HEK293 (cell line): ENCODE data around the gene ACHE.

Source experiments
- GLI2 ChIP-seq: fragments of 450-650 bp; formaldehyde crosslinking; IDR thresholded peaks from 2 replicates; pipeline ENCODE4; 2017; ENCODE audit warnings: missing biosample characterization, missing genetic modification characterization, low read depth, borderline replicate concordance
- KLF1 ChIP-seq: fragments of 450-650 bp; formaldehyde crosslinking; IDR thresholded peaks from 2 replicates; pipeline ENCODE4 v1.5.1; 2016; ENCODE audit warnings: missing biosample characterization, missing genetic modification characterization
- KLF9 ChIP-seq: fragments of 450-650 bp; formaldehyde crosslinking; IDR thresholded peaks from 2 replicates; pipeline ENCODE4 v1.5.1; 2016; ENCODE audit warnings: missing biosample characterization, missing genetic modification characterization, low read depth
- MZF1 ChIP-seq: fragments of 450-650 bp; formaldehyde crosslinking; IDR thresholded peaks from 2 replicates; pipeline ENCODE4 v1.5.1; 2017; ENCODE audit warnings: missing biosample characterization, missing genetic modification characterization, borderline replicate concordance
- SETDB1 ChIP-seq: IDR thresholded peaks from one replicate; pipeline ENCODE4 v1.6.1; 2017; ENCODE audit warnings: mild to moderate bottlenecking, low read length, moderate library complexity, mixed read lengths; ENCODE audit not compliant: insufficient read length
- ZBTB8A ChIP-seq: fragments of 450-650 bp; formaldehyde crosslinking; IDR thresholded peaks from 2 replicates; pipeline ENCODE4 v1.5.1; 2016; ENCODE audit warnings: missing biosample characterization, missing genetic modification characterization
- ZNF266 ChIP-seq: fragments of 450-650 bp; formaldehyde crosslinking; IDR thresholded peaks from 2 replicates; pipeline ENCODE4 v1.5.1; 2016; ENCODE audit warnings: missing biosample characterization, missing genetic modification characterization, low read depth
- ZNF335 ChIP-seq: fragments of 450-650 bp; formaldehyde crosslinking; conservative IDR thresholded peaks from 2 replicates; pipeline ENCODE4 v1.5.1; 2016; ENCODE audit warnings: missing biosample characterization, missing genetic modification characterization
- ZNF341 ChIP-seq: fragments of 450-650 bp; formaldehyde crosslinking; IDR thresholded peaks from 2 replicates; pipeline ENCODE4; 2016; ENCODE audit warnings: low read depth, missing biosample characterization, missing genetic modification characterization
- ZNF350 ChIP-seq: fragments of 450-650 bp; formaldehyde crosslinking; IDR thresholded peaks from 2 replicates; pipeline ENCODE4 v1.5.0; 2017; ENCODE audit warnings: missing biosample characterization, mild to moderate bottlenecking, missing genetic modification characterization
- ZNF366 ChIP-seq: fragments of 450-650 bp; formaldehyde crosslinking; conservative IDR thresholded peaks from 2 replicates; pipeline ENCODE4 v1.5.1; 2016; ENCODE audit warnings: missing biosample characterization, missing genetic modification characterization
- ZNF624 ChIP-seq: fragments of 450-650 bp; formaldehyde crosslinking; IDR thresholded peaks from 2 replicates; pipeline ENCODE4 v1.5.1; 2017; ENCODE audit warnings: missing biosample characterization, missing genetic modification characterization
- ZNF658 ChIP-seq: fragments of 450-650 bp; formaldehyde crosslinking; IDR thresholded peaks from 2 replicates; pipeline ENCODE4; 2016; ENCODE audit warnings: missing biosample characterization, missing genetic modification characterization
- ZNF664 ChIP-seq: fragments of 450-650 bp; formaldehyde crosslinking; IDR thresholded peaks from 2 replicates; pipeline ENCODE4 v1.5.1; 2016; ENCODE audit warnings: missing biosample characterization, missing genetic modification characterization
- ZNF830 ChIP-seq: fragments of 450-650 bp; IDR thresholded peaks from 2 replicates; pipeline ENCODE4 v1.5.0; 2018; ENCODE audit warnings: missing biosample characterization, missing genetic modification characterization, low read depth, mild to moderate bottlenecking, moderate library complexity
- ZXDB ChIP-seq: fragments of 450-650 bp; formaldehyde crosslinking; IDR thresholded peaks from 2 replicates; pipeline ENCODE4 v1.5.1; 2016; ENCODE audit warnings: missing biosample characterization, missing genetic modification characterization
- TF ChIP-seq, protein P1 (sequence below): fragments of 450-650 bp; formaldehyde crosslinking; IDR thresholded peaks from 2 replicates; pipeline ENCODE4 v1.5.1; 2016; ENCODE audit warnings: missing biosample characterization, missing genetic modification characterization
- TF ChIP-seq, protein P2 (sequence below): fragments of 450-650 bp; formaldehyde crosslinking; IDR thresholded peaks from 2 replicates; pipeline ENCODE4 v1.5.1; 2016; ENCODE audit warnings: missing biosample characterization, missing genetic modification characterization
- TF ChIP-seq, protein P3 (sequence below): fragments of 450-650 bp; formaldehyde crosslinking; IDR thresholded peaks from 2 replicates; pipeline ENCODE4 v1.5.1; 2016; ENCODE audit warnings: missing biosample characterization, missing genetic modification characterization
- TF ChIP-seq, protein P4 (sequence below): fragments of 450-650 bp; formaldehyde crosslinking; IDR thresholded peaks from 2 replicates; pipeline ENCODE4 v1.5.1; 2016; ENCODE audit warnings: missing biosample characterization, missing genetic modification characterization
- TF ChIP-seq, protein P5 (sequence below): fragments of 450-650 bp; formaldehyde crosslinking; IDR thresholded peaks from 2 replicates; pipeline ENCODE4 v1.5.1; 2016; ENCODE audit warnings: missing biosample characterization, missing genetic modification characterization
- TF ChIP-seq, protein P6 (sequence below): fragments of 450-650 bp; formaldehyde crosslinking; IDR thresholded peaks from 2 replicates; pipeline ENCODE4 v1.5.1; 2016; ENCODE audit warnings: missing biosample characterization, missing genetic modification characterization
- TF ChIP-seq, protein P7 (sequence below): fragments of 450-650 bp; formaldehyde crosslinking; IDR thresholded peaks from 2 replicates; pipeline ENCODE4 v1.5.1; 2017; ENCODE audit warnings: missing biosample characterization, missing genetic modification characterization

The ACHE gene

DNA sequence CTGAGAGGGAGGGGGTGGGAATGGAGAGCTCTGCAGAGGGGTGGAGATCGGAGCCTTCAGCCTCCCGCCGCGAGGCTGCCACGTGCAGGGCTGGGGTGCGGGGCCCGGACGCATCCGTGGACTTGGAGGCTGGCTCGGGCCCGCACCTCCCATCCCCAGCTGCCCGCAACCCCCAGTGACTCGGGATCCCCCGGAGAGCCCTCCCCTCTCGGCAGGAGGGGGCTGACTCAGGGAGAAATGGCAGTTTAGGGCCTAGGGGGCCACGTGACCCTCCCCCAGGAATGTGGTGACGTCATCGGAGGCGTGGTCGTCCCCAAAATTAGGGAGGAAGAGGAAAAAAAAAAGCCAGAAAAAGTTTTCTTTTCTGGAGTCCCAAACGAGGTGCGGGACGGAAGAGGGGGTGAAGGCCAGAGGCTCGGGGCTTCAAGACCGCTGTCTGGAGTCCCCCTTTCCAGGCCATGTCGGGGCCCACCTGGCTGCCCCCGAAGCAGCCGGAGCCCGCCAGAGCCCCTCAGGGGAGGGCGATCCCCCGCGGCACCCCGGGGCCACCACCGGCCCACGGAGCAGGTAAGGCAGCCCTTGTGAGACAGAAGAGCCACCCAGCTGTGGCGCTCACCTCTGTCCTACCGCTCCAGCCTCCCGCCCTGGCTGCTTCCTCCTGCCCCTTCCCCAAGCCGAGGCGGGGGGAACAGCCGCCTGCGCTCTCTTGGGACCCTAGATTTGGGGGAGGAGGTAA, 28.5 kb downstream of the ACHE start, which contains the start of gene TRIP6 (continued):
- no peak for TF ChIP-seq ZNF266 (tag by site-specific recombination)
- TF ChIP-seq ZNF658 (tag by site-specific recombination) = no peak
- TF ChIP-seq ZBTB8A = peak; percentile 77
- TF ChIP-seq, protein P1, sequence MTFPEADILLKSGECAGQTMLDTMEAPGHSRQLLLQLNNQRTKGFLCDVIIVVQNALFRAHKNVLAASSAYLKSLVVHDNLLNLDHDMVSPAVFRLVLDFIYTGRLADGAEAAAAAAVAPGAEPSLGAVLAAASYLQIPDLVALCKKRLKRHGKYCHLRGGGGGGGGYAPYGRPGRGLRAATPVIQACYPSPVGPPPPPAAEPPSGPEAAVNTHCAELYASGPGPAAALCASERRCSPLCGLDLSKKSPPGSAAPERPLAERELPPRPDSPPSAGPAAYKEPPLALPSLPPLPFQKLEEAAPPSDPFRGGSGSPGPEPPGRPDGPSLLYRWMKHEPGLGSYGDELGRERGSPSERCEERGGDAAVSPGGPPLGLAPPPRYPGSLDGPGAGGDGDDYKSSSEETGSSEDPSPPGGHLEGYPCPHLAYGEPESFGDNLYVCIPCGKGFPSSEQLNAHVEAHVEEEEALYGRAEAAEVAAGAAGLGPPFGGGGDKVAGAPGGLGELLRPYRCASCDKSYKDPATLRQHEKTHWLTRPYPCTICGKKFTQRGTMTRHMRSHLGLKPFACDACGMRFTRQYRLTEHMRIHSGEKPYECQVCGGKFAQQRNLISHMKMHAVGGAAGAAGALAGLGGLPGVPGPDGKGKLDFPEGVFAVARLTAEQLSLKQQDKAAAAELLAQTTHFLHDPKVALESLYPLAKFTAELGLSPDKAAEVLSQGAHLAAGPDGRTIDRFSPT (tag by site-specific recombination) = peak; percentile 86
- peak; percentile 75 for TF ChIP-seq KLF1 (tag by site-specific recombination)
- peak; percentile 92 for TF ChIP-seq ZXDB (tag by site-specific recombination)
- 0 out of 2 replicates have a peak, but pooled peaks have one; percentile 7 for TF ChIP-seq ZNF664 (tag by site-specific recombination)
- no peak for TF ChIP-seq ZNF350
- TF ChIP-seq, protein P2, sequence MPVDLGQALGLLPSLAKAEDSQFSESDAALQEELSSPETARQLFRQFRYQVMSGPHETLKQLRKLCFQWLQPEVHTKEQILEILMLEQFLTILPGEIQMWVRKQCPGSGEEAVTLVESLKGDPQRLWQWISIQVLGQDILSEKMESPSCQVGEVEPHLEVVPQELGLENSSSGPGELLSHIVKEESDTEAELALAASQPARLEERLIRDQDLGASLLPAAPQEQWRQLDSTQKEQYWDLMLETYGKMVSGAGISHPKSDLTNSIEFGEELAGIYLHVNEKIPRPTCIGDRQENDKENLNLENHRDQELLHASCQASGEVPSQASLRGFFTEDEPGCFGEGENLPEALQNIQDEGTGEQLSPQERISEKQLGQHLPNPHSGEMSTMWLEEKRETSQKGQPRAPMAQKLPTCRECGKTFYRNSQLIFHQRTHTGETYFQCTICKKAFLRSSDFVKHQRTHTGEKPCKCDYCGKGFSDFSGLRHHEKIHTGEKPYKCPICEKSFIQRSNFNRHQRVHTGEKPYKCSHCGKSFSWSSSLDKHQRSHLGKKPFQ (tag by site-specific recombination) = 0 out of 2 replicates have a peak, but pooled peaks have one; percentile 29
- TF ChIP-seq, protein P3, sequence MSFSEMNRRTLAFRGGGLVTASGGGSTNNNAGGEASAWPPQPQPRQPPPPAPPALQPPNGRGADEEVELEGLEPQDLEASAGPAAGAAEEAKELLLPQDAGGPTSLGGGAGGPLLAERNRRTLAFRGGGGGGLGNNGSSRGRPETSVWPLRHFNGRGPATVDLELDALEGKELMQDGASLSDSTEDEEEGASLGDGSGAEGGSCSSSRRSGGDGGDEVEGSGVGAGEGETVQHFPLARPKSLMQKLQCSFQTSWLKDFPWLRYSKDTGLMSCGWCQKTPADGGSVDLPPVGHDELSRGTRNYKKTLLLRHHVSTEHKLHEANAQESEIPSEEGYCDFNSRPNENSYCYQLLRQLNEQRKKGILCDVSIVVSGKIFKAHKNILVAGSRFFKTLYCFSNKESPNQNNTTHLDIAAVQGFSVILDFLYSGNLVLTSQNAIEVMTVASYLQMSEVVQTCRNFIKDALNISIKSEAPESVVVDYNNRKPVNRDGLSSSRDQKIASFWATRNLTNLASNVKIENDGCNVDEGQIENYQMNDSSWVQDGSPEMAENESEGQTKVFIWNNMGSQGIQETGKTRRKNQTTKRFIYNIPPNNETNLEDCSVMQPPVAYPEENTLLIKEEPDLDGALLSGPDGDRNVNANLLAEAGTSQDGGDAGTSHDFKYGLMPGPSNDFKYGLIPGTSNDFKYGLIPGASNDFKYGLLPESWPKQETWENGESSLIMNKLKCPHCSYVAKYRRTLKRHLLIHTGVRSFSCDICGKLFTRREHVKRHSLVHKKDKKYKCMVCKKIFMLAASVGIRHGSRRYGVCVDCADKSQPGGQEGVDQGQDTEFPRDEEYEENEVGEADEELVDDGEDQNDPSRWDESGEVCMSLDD = peak; percentile 98
- no peak for TF ChIP-seq ZNF624
- TF ChIP-seq ZNF366 (tag by site-specific recombination) = peak; percentile 85
- TF ChIP-seq SETDB1 = no peak
- peak; percentile 95 for TF ChIP-seq KLF9 (tag by site-specific recombination)
- no peak for TF ChIP-seq ZNF830
- TF ChIP-seq, protein P4, sequence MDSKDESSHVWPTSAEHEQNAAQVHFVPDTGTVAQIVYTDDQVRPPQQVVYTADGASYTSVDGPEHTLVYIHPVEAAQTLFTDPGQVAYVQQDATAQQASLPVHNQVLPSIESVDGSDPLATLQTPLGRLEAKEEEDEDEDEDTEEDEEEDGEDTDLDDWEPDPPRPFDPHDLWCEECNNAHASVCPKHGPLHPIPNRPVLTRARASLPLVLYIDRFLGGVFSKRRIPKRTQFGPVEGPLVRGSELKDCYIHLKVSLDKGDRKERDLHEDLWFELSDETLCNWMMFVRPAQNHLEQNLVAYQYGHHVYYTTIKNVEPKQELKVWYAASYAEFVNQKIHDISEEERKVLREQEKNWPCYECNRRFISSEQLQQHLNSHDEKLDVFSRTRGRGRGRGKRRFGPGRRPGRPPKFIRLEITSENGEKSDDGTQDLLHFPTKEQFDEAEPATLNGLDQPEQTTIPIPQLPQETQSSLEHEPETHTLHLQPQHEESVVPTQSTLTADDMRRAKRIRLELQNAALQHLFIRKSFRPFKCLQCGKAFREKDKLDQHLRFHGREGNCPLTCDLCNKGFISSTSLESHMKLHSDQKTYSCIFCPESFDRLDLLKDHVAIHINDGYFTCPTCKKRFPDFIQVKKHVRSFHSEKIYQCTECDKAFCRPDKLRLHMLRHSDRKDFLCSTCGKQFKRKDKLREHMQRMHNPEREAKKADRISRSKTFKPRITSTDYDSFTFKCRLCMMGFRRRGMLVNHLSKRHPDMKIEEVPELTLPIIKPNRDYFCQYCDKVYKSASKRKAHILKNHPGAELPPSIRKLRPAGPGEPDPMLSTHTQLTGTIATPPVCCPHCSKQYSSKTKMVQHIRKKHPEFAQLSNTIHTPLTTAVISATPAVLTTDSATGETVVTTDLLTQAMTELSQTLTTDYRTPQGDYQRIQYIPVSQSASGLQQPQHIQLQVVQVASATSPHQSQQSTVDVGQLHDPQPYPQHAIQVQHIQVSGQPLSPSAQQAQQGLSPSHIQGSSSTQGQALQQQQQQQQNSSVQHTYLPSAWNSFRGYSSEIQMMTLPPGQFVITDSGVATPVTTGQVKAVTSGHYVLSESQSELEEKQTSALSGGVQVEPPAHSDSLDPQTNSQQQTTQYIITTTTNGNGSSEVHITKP (tag by site-specific recombination) = peak; percentile 84
- TF ChIP-seq GLI2 (tag by site-specific recombination) = no peak
- TF ChIP-seq, protein P5, sequence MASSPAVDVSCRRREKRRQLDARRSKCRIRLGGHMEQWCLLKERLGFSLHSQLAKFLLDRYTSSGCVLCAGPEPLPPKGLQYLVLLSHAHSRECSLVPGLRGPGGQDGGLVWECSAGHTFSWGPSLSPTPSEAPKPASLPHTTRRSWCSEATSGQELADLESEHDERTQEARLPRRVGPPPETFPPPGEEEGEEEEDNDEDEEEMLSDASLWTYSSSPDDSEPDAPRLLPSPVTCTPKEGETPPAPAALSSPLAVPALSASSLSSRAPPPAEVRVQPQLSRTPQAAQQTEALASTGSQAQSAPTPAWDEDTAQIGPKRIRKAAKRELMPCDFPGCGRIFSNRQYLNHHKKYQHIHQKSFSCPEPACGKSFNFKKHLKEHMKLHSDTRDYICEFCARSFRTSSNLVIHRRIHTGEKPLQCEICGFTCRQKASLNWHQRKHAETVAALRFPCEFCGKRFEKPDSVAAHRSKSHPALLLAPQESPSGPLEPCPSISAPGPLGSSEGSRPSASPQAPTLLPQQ (tag by site-specific recombination) = peak; percentile 94
- TF ChIP-seq, protein P6, sequence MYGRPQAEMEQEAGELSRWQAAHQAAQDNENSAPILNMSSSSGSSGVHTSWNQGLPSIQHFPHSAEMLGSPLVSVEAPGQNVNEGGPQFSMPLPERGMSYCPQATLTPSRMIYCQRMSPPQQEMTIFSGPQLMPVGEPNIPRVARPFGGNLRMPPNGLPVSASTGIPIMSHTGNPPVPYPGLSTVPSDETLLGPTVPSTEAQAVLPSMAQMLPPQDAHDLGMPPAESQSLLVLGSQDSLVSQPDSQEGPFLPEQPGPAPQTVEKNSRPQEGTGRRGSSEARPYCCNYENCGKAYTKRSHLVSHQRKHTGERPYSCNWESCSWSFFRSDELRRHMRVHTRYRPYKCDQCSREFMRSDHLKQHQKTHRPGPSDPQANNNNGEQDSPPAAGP (tag by site-specific recombination) = peak; percentile 95
- TF ChIP-seq, protein P7, sequence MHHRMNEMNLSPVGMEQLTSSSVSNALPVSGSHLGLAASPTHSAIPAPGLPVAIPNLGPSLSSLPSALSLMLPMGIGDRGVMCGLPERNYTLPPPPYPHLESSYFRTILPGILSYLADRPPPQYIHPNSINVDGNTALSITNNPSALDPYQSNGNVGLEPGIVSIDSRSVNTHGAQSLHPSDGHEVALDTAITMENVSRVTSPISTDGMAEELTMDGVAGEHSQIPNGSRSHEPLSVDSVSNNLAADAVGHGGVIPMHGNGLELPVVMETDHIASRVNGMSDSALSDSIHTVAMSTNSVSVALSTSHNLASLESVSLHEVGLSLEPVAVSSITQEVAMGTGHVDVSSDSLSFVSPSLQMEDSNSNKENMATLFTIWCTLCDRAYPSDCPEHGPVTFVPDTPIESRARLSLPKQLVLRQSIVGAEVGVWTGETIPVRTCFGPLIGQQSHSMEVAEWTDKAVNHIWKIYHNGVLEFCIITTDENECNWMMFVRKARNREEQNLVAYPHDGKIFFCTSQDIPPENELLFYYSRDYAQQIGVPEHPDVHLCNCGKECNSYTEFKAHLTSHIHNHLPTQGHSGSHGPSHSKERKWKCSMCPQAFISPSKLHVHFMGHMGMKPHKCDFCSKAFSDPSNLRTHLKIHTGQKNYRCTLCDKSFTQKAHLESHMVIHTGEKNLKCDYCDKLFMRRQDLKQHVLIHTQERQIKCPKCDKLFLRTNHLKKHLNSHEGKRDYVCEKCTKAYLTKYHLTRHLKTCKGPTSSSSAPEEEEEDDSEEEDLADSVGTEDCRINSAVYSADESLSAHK = peak; percentile 73; the same call in 1 of the 2 replicates
- TF ChIP-seq ZNF341 = peak; percentile 84
- peak; percentile 94 for TF ChIP-seq ZNF335 (tag by site-specific recombination)
- peak; percentile 49 for TF ChIP-seq MZF1
